Dedifferentiated amniotic fluid mesenchymal stem cell (primary cell): ENCODE data around the gene SLC27A4.
"Not testable (repeated sequence)": the region's sequence is repeated elsewhere in the genome, so short reads cannot be mapped to it uniquely, and the experiment has no call there.

Source experiments
- DNase-seq: peaks from one replicate; pipeline ENCODE4 v3.0.0-alpha.2; 2016; ENCODE audit errors: extremely low spot score

Gene SLC27A4

DNA sequence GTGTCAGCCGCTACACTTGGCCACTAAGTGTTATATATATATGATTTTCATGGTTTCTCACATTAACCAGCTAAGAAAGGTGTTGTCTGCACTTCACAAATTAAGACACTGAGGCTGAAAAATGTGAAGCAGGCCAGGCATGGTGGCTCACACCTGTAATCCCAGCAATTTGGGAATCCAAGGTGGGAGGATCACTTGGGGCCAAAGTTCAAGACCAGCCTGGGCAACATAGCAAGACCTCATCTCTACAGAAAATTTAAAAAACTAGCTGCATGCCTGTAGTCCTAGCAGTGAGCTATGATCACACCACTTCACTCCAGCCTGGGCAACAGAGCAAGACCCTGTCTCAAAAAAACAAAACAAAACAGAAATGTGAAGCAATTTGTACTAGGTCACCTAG lies 15.9 kb upstream of the SLC27A4 start:
- DNase-seq, result no peak

DNA sequence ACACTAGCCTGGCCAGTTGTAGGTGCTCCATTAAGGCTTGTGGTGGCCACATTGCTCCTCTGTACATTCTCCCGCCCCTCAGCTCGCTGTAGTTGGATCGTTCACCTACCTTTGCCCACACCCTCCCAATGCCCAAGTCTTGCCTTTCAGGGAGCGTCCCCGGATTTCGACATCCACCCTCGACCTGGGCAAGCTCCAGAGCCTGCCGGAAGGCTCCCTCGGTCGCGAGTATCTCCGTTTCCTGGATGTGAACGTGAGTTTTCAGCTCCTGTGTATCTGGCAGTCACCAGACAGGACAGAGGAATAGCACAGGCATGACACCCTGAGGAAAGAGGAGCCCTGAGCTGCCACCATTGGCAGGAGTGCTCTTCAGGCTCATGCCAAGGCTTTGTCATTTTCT lies 14.7 kb upstream of the SLC27A4 start:
- DNase-seq, result no peak

DNA sequence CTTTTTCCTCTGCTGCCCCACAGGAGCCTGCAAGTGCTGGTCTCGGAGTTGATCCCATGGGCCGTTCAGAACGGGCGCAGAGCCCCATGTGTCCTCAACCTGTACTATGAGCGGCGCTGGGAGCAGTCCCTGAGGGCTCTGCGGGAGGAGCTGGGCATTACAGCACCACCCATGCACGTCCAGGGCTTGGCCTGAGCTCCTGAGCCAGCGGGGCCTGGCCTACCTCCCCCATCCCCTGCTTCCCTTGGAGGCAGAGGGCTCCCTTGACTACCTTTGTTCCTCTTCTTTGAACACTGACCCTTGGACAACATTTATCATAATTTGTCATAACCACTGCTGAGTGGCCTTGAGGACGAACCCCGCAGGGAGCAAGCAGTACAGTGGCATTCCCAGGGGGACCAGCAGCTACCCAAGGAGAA lies 6.9 kb upstream of the SLC27A4 start:
- no peak for DNase-seq

DNA sequence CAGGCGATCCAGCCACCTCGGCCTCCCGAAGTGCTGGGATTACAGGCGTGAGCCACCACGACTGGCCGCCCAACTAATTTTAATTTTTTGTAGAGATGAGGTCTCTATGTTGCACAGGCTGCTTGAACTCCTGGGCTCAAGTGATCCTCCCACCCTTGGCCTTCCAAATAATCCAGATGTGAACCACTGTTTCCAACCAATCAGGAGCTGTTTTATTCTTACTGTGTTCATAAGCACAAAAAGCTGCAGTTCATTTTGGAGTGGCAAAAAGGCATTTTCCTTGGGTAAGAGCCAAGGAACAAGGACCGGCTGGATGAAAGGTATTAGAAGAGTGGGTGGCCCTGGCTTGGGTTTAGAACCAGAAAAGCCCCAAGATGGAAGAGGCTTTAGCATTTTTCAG lies 5.2 kb upstream of the SLC27A4 start:
- DNase-seq, result no peak

DNA sequence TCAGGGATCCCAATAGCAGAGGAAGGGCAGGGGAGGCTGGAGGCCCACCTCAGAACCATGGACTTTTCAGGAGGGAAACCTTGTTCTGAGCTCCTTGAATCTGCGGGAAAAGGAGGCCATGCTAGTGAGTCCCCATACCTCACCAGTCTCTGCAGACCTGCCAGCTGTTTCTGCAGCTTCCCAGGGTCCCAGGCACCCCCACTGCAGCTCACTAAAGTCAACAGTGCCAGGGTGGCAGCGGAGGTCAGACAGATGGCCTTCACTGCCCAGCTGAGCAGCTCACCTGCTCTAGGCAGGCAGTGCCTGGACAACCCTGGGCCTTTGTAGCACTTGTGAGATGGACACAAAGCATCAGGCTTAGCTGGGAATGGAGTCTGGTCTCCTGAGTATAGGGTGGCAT lies 4.4 kb upstream of the SLC27A4 start:
- DNase-seq, result no peak

DNA sequence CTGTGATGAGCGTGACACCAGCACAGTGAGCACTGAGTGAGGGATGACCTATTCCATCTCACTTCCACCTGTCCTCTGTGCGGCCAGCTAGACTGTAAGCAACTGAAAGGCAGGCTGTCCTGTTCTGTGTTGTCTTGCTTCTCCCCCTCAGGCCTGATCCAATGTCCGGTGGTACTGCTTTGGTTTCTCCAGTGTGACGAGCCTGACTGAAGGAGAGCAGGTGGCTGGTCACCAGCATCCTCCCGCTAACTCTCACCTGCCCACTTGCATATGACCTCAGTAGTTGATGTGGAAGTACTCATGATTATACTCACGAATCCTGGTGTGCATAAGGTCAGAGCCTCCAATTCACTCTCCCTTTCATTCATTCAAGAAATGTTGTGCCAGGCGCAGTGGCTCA lies 2.4 kb upstream of the SLC27A4 start:
- no peak for DNase-seq

DNA sequence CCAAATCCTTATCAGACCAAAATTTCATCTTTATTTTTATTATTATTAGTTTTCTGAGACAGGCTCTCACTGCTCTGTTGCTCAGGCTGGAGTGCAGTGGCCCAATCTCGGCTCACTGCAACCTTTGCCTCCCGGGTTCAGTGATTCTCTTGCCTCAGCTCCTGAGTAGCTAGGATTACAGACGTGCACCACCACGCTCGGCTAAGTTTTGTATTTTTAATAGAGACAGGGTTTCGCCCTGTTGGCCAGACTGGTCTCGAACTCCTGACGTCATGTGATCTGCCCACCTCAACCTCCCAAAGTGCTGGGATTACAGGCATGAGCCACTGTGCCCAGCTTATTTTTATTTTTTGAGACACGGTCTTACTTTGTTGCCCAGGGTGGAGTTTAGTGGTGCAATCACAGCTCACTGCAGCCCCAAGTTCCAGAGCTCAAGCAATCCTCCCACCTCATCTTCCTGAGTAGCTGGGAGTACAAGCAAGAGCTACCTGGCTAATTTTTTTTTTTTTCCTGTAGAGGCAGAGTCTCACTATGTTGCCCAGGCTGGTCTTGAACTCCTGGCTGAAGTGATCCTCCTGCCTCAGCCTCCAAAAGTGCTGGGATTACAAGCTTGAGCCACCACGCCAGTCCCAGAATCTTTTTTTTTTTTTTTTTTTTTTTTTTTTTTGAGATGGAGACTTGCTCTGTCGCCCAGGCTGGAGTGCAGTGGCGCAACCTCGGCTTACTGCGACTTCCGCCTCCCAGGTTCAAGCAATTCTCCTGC lies 1.3 kb upstream of the SLC27A4 start:
- not testable (repeated sequence) for DNase-seq

DNA sequence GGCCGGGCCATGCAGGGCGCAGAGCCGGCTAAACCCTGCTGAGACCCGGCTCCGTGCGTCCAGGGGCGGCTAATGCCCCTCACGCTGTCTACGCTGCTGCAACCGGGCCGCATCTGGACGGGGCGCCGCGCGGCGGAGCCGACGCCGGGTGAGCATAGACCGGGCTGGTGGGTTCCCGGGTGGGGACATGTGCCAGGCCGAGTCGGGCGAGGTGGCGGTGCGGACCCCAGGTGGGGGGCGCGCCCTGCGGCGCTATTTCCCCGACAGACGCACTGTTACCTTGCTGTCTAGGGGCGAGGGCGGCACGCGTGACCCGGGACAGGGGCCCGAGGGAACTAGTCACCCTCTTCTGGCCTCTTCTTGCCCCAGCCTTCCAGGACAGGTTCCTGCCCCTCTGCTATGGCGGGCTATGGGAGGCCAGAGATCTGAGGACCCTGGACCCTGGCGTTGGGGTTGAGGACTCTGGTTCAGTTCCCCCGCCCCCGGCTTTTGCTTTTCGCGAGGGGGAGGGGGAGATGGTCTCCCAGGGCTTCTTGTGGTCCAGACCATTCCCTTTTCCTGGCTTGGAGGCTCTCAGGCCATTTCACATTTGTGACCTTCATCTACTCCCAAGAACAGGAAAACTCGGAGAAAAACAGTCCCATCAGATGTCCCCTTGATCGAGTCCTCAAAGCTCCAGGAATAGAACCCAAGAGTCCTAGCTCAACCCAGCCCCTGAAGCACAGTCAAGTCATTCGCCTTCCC lies 536 bp downstream of the SLC27A4 start:
- DNase-seq, result no peak

DNA sequence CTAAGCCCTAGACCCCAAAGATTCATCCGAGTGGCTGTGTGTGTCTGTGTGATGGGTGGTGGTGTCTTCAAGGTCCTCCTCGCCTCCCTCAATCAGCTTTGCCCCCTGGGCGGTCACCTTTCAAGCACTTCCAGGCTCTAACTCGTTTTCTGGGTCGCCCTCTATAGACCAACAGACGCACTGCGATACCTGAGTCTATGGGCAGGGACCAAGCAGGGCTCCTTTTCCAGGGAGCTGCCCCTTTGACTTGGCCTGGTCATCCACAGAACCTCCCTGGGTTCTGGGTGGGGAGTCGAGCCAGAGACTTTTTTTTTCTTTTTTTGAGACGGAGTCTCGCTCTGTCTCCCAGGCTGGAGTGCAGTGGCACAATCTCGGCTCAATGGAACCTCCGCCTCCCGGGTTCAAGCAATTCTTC lies 1.1 kb downstream of the SLC27A4 start:
- peak; percentile 32 for DNase-seq

DNA sequence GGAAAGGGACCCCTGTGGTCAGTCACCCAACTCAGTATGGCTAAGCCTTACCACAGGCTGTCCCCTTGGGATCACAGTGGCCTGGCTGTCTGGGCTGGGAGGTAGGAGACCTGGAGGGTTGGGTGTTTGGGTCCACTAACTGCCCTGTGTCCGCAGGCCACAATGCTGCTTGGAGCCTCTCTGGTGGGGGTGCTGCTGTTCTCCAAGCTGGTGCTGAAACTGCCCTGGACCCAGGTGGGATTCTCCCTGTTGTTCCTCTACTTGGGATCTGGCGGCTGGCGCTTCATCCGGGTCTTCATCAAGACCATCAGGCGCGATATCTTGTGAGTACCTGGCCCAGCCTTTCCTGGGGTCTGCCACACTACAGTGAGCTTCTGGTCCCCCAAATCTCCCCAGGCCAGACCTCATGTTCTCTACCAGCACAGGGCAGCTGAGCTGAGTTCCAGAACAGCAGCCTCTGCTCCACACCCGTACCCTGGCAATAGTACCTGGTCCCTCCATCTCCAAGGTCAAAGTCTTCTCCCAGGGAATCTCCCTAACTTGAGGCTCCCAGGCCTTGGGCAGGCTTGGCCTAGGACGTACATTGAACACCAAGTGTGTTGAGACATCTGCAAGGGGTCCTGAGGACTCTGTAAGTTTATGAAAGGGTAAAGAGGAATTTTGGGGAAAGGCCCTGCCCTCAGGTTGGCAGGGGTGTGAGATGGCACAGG lies 2.8 kb downstream of the SLC27A4 start:
- no peak for DNase-seq

DNA sequence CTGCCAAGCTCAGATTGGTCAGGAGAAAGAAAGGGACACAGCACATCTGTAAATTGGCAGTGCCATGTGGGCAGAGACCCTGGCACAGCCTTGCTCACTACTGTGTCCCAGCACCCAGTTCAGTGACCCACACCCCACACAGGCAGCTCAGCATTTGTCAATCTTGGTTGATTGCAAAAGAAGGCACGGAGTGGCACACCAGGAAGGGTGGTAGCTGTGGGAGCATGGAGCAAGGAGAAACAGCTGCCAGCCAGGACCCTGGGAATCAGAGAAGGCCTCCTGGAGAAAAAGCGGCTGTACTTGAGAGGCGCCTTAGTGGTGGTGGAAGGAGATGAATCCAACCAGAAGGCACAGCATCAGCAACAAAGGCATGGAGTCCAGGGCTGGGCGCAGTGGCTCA lies 3.5 kb downstream of the SLC27A4 start:
- DNase-seq, result no peak

DNA sequence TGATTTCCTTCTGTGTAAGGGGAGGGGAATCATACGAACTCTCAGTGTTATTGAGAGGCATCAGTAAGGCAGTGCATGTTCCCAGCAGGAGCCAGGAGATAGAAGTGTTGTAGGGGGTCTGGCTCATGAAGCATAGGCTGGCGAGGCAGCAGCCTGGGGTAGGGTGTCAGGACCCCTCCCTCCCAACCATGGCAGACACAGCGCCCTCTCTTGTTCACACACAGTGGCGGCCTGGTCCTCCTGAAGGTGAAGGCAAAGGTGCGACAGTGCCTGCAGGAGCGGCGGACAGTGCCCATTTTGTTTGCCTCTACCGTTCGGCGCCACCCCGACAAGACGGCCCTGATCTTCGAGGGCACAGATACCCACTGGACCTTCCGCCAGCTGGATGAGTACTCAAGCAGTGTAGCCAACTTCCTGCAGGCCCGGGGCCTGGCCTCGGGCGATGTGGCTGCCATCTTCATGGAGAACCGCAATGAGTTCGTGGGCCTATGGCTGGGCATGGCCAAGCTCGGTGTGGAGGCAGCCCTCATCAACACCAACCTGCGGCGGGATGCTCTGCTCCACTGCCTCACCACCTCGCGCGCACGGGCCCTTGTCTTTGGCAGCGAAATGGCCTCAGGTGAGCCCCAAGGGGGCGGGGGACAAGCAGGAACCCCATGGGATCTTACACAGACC lies 4.7 kb downstream of the SLC27A4 start:
- no peak for DNase-seq

DNA sequence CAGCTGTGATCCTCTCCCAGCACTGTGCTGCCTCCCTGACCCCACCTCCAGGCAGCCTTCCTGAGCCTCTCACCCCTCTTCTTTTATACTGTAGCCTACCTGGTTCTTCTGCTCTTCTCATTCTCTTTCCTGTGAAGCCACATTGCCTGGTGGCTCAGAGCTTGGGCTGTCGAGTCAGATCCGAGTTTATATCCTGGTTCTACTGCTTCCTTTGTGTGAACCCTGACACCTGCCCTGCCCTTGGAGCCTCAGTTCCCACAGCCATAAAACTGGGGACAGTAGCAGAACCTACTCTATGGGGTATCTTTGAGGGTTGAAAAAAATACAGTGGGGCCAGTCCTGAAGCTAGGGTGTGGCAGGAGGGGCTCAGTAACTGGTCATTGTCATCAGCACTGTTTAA lies 8.8 kb downstream of the SLC27A4 start:
- no peak for DNase-seq

DNA sequence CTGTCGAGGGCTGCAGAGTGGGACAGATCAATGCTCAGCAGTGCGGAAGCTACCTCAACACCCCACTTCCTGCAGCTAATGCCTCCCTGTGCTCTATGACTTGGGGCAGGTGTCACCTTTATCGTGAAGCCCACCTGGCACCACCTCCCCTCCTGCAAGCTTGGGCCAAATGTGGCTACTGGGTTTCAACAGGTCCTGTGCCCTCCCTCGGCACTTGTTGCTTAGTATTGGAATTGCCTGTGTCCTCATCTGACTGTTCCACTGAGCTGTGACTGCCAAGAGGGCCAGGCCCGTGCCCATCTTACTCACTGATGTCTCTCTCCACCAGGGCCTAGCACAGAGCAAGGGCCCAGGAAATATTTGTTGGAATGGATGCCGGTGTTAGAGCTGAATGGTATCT lies 9.4 kb downstream of the SLC27A4 start:
- no peak for DNase-seq

DNA sequence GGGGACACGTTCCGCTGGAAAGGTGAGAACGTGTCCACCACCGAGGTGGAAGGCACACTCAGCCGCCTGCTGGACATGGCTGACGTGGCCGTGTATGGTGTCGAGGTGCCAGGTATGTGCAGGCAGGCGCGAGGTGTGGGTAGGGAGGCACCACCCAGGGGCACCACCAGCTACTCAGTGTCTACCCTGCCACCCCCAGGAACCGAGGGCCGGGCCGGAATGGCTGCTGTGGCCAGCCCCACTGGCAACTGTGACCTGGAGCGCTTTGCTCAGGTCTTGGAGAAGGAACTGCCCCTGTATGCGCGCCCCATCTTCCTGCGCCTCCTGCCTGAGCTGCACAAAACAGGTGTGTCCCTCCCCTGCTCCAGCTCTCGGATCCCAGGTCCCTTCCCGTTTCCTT lies 15.1 kb downstream of the SLC27A4 start:
- DNase-seq, result no peak

DNA sequence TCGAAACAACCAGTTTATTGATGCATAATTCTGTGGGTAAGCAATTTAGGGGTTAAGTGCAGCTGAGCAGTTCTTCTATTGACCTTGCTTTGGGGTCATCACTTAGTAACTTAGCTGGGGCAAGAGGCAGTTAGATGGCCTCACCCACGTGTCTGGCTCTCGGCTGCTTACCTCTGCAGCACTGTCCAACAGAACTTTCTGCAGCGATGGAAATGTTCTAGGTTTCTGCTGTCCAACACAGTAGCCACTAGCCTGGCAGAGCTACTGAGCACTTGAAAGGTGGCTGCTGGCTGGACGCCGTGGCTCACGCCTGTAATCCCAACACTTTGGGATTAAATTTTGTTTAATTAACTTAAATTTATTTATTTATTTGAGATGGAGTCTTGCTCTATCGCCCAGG lies 17.8 kb downstream of the SLC27A4 start:
- DNase-seq, result no peak

DNA sequence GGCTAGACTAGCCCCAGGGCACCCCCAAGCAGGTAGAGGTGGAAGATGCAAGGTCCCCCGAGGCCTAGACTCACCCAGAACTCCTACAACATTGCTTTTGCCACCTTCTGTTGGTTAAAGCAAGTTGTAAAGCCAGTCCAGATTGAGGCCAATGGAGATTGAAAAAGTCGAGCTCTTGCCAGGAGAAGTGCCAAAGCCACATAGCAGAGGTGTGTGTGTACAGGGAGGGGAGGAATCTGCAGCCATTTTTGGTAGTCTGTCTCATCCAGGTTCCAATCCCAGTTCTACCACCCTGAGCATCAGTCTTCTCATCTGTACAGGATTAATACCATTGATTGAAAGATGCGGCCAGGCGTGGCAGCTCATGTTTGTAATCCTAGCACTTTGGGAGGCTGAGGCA lies 18.5 kb downstream of the SLC27A4 start:
- no peak for DNase-seq

DNA sequence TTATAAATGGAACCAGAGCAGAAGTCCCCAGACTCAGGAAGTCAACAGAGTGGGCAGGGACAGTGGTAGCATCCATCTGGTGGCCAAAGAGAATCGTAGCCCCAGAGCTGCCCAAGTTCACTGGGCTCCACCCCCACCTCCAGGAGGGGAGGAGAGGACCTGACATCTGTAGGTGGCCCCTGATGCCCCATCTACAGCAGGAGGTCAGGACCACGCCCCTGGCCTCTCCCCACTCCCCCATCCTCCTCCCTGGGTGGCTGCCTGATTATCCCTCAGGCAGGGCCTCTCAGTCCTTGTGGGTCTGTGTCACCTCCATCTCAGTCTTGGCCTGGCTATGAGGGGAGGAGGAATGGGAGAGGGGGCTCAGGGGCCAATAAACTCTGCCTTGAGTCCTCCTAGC lies 20.5 kb downstream of the SLC27A4 start:
- DNase-seq, result no peak

DNA sequence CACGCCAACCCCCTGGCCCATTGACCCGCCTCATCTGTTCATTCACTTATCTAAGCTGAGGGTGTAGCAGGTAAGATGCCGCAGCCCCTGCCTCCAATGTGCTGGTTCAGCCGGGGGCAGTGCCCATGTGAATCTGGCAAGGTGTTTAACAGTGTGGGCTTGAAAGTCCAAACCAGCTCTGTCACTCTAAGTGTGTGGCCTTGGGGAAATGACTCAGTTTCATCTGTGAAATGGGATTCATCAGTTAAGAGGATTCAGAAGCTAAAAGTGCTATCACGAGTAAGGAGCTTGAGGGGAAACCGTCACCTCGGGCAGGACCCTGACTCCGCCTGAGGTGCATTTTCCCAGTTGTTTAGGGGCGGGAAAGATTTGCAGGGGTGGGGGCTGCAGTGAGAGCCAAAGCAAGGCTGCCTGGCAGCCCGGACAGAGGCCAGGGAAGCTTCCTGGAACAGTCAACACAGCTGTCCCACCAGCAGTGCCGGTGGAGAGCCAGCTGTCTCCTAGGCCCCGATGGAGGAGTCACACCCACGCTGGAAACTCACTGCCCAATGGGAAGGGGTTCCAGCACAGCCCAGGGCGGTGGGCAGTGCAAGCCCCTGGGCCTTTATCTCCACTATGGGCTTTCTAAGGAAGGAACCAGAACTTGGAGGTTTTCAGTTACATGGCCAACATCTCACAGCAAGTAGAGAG lies 21.1 kb downstream of the SLC27A4 start:
- no peak for DNase-seq

DNA sequence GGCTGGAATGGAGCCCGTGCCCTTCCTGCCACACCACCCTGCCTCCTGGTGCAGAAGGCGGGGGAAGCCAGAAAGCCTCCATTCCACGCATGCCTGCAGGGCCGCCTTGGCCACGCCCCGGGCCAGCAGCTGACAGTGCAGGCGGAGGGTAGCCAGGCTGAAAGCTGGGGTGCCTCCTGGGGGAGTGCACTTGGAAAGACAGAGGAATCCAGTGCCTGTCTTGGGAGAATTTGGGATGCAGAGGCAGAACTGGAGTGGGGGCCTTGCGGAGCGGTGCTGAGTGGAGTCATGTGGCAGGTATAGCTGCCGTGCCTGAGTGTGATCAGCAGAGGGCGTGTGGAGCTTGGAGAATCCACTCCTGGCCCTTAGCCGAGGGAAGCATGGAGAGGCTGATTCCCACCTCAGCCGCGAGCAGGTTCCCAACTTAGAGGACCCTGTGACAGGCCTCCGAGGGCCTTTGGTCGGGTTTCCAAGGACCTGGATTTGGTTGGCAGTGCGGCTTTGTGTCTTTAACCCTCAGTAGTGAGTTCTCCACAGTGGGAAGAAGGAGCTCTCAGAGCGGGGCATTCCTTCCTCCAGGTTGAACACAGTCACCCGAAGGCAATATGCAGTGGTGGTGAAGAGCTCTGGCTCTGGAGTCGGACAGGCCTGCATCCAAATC lies 21.8 kb downstream of the SLC27A4 start:
- DNase-seq, result peak; percentile 90

DNA sequence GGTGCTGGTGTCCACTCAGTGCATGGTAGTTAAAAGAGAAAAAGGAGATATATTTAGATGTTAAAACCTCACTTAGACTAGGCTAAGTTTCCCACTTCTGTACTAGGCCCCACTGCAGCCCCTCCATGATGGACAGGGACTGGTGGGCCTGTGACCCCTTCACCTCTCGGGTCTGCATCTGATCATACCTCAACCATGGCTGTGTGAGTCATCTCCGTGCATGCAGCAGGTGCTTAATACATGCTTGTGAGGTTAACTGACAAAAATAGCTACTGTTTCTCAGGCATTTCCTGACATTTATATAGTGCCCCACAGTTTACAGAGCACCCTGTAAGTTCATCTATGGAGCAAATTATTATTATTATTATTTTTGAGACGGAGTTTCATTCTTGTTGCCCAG lies 22.4 kb downstream of the SLC27A4 start:
- DNase-seq, result no peak
